Stimulated activated CD4-positive, alpha-beta T cell treated with anti-CD3 and anti-CD28 coated beads, Interleukin-1b, Interleukin-23, amount 100 ng/mL, for 48 hours (primary cell): Measurements from ENCODE around the gene SLC26A4.

Experiments used
- DNase-seq: peaks from one replicate; pipeline ENCODE4 v3.0.0-alpha.2; 2020

The SLC26A4 gene

DNA sequence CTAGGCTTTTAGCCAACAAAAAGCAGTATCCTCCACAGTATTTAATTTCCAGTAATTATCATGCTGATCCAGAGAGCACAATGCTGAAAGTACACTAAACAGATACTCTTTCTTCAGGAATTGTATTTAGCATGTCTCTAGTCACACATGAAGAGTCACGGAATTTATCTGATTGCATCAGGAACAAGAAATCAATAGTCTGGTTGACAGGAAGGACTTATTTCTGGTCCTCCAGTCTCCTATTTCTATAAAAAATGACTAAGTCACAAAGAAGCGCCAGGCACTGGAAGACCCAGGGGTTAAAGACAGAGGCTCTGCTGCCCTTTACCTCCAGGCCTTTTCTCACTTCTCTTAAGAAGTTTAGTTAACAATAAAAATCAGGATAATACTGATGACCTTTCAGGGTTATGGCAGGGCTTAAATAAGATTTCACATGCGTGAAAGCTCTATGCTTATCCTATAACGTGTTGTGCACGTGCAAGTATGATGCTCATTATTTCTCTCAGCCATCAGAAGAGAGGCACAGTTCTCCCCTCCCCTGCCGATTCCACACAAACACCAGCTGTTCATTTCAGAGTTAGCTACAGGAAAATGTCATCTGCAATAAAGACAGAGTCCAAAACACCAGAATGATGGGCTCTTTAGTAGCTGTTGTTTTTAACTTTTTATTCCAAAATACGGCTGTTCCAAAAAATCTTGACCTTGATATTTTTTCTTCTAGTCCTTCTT is 36.9 kb downstream of the SLC26A4 start:
- DNase-seq: no peak

DNA sequence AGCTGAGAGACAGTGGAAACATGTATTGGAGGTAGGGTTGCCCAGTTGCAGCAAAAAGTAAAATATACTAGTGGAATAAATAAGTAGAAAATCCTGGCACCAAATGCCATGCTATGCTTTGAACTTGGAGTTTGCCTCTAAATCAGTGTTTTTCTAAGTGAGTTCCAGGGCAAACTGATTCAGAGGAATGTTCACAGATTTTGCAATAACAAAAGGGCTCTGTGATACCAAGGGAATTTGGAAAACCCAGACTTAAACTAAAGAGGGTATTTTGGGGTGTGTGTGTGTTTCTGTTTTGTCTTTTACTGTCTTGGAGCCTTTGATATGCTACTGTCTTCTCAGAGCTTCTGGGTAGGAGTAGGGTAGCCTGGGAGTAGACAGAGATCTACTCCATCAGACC is 39.9 kb downstream of the SLC26A4 start:
- DNase-seq: no peak

DNA sequence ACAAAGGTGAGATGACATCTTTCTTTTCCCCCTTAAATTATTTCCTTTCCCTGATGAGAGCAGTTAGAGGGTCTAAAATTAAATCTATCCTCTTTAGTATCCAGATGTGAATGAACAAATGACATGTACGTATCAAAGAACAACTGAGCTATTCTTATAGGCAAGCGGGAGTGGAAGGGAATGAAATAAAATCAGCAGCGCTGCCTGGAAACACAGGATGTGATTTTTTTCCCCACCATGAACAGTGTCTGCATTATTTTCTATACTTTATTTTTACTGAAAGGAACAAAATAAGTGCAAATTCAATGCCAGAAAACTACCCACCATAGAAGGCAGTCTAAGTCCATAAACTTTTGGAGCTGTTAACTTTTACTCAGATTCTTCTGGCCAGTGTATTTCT is 40.6 kb downstream of the SLC26A4 start:
- DNase-seq: no peak

DNA sequence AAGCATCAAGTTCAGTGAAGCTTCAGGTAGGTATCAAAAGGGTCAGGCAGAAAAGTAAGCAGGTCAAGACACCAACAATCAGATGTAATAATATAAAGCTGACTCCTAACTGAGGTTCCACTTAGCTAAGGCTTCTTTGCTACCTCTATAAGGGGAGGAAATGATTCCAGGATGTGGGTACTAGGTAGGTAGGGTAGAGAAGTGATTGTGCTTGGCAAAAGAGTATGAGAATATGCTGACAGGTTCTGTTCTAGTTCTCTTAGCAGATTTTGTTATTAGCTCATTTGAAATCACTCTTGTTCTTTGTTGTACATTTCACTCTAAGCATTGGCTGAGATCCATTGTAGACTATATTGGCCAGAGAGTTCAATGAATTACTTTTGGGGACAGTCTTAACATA is 42.6 kb downstream of the SLC26A4 start:
- DNase-seq: no peak

DNA sequence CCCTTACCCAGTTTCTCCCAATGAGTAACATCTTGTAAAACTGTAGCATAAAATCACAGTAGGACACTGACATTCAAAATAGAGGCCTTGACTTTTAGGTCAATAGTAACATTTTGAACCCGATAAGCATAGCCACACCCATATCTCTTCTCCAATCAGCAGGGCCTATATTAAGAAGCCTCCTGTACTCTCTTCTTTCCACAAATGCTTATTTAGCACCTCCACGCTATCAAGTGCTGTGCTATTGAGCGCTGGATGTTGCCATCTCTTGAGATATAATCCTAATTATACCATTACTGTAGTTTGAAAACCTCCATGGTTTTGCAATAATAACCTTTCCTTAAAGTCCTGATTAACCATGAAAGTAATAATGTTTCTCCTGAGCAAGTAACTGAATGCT is 43.2 kb downstream of the SLC26A4 start:
- DNase-seq: no peak

DNA sequence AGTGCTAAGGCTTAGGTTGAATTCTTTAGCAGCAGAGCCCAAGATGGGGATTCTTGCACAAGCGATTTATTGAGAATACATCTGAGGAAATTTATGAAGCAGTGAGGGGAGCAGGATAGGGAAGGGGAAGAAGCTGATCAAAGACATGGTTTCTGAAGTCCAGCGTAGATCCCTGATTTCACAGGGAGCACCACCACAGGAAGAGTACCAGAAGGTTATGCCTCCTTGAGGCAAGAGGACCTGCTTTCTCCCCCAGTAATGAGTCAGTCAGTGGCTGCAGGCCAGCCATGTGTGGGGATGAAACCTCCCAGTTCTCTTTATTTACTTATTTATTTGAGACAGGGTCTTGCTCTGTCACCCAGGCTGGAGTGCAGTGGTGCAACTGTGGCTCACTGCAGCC is 48.3 kb downstream of the SLC26A4 start:
- DNase-seq: no peak

DNA sequence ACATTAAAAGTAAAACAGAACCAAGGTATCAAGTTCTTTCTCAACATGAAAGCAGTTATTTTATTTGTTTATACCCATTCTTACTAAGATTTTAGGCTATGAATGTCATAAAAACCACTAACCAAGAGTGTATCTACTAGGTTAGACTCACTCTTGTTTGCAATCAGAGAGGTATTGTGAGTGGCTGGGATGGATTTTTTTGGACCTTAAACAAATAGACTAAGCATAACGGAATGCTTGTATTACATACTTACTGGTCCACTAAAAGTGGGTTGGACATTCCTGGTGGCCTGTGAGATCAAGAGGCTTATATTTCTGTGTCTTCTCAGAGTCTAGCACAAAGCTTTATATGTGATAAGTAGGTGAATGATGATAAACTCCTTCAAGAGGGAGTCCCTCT is 50.7 kb downstream of the SLC26A4 start:
- DNase-seq: no peak

DNA sequence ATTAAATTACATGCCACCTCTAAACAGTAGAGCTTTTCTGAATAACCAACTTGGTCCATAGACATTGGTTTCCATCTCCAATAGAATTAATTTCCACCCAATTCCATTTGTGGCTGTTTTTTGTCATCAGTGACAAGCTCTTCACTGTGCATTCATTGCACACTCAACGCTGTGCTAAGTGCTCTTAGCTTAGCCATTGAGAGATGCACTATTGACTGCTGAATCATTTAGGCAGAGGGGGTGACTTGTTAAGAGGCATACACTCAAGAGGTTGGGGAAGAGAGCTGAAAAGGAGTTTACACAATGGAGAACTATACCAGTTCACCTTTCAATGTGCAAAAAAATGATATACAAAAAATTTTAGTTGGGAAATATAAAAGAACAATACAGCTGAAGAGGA is 51.4 kb downstream of the SLC26A4 start:
- no peak for DNase-seq

DNA sequence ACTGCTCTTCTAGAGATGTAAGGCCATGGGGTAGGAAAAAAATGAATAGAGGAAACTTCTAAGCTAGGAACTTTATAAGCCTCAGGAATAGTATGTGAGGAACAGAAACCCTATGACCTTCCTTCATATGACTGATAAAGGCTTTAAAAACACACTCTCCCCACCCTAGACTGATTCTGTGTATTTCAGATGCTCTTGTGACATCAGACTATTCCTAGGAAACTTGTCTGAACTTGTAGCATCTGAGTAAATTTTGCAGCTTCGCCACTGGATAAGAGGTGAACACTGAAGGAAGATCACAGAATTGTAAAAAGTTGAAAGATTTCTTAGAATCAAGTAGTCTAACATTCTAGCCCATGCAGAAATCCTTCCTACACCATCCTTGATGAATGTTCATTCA is 52.3 kb downstream of the SLC26A4 start:
- no peak for DNase-seq

DNA sequence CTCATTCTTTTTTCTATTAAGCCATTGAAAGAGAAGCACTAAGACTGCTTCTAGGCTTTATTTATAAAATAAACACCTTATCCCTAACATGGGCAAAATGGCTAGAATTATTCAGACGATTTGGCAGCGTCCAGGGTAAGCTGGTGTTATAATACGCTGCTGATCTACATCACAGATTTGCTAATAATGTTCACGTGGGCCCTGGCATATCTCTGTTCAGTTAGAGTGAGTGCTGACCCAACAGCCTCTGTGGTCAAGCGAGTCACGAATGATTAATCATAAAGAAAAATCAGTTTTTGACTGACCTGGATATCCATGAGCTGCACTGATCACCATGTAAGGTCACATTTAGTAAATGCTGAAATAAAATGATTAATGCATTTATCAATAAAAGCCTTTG is 54.9 kb downstream of the SLC26A4 start:
- DNase-seq: no peak

DNA sequence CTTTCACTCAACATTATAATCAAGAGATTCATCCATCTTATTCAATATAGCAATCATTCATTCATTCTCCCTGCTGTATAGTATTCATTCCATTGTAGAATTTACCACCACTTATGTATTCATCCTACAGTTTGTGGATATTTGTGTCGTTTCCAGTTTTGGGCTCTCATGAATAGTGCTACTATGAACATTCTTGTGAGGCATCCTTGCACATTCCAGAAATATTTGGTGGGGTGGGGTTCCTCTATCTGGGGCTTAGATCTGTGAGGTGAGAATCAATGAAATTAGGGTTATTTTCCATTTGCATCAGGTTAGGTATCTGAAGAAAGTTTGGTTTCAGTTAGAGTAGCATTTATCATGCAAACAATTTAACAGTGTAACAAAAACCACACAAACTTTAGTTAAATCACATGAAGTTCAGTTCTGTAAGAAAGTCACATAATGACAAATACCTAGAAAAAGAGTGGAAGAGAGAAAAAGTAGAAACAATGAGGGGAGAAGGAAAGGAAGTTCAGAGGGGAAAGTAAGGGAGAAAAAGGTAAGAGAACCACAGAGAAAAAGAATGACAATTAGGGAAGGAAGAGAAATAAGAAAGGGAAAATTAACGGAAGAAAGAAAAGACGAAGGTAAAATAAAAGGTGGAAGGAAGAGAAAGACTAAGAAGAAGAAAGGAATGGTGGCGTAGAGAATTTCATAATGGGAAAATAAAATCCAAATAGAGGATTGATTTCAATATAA is 58.0 kb downstream of the SLC26A4 start:
- DNase-seq: no peak

DNA sequence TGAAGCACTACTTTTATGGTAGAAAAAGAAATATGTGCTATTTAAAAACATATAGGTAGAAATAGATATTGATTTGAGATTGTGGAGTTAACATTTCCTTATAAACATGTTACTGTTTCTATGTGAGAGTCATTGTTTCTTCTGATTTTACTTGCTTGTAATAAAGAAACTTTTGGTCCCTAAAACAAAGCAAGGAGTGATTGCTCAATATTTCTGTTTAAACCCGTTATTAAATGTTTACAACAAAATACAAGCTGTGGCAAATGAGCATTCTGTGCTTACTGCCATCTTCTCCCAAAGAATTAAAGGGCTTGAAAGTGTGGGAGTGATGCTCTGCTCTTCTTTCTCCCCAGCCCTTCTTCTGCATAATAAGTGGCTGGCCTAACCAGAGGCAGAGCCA is 60.7 kb downstream of the SLC26A4 start:
- DNase-seq: no peak

DNA sequence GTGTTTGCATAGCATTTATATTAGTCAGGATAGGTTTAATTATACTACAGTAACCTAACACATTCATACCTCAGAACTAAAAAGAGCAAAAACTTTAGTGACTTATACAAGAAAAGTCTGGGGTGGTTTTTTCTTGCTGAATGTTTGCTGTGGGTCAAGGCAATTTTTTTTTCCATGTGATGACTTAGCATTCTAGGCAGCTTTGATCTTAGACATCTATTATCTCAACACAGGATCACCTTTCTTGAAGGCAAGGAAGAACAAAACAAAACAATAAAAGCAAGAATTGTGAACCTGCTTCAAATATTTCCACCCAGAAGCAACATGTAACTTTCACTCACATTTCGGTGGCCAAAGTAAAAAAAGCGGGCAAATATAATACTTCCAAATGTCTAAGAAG is 62.6 kb downstream of the SLC26A4 start:
- no peak for DNase-seq

DNA sequence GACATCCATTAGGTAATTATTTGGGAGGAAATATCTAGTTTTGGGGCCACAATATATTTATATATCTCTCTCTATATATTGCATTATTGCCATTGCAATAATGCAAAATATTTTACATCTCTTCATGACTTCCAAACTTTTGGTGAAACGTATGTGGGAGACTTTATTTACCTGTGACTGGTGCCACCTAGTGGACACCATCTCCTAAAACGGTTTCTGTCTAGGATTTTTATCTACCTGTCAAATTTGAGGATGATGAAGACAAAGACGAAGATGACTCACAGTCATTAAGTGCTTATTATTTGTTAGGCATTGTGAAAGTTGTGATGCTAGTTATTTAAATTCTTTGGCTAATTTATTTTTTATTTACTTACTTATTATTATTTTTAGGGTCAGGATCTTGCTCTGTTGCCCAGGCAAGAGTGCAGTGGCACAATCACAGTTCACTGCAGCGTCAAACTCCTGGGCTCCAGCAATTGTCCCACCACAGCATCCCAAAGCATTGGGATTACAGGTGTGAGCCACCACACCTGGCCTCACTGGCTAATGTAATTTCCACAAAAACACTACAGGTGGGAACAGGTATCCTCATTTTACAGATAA is 64.6 kb downstream of the SLC26A4 start:
- DNase-seq: peak; percentile 38

DNA sequence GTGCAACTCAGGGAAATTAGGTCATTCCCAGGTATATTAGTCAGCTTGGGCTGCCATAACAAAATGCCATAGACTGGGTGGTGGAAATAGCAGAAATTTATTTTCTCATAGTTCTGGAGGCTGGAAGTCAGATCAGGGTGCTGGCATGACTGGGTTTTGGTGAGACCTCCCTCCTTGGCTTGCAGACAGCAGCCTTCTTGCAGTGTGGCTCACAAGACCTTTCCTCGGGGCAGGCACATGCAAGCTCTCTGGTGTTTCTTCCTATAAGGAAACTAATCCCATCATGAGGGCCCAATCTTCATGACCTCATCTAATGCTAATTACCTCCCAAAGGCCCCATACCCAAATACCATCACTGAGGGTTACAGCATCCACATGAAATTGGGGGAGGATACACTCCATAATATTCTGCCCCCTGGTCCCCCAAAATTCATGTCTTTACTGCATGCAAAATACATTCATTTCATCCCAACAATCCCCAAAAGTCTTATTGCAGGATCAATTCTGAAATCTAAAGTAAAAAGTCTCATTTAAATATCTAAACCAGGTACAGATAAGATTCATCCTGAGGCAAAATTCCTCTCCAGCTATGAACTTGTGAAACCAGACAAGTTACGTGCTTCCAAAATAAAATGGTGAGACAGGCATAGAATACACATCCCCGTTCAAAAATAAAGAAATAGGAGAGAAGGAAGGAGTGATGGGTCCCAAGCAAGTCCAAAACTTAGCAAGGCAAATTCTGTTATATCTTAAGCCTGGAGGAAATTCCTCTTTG is 65.9 kb downstream of the SLC26A4 start:
- DNase-seq: no peak

DNA sequence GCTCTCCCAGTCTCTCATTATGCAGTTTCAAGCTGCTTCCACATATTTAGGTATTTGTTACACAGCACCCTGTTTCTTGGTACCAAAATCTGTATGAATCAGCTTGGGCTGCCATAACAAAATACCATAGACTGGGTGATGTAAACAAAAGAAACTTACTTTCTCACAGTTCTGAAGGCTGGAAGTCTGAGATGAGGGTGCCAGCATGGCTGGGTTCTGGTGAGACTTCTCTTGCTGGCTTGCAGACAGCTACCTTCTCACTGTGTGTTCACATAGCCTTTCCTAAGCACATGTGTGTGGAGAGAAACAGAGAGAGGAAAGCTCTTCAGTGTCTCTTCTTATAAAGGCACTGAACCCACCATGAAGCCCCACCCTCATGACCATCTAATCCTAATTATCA is 67.6 kb downstream of the SLC26A4 start:
- DNase-seq: no peak

DNA sequence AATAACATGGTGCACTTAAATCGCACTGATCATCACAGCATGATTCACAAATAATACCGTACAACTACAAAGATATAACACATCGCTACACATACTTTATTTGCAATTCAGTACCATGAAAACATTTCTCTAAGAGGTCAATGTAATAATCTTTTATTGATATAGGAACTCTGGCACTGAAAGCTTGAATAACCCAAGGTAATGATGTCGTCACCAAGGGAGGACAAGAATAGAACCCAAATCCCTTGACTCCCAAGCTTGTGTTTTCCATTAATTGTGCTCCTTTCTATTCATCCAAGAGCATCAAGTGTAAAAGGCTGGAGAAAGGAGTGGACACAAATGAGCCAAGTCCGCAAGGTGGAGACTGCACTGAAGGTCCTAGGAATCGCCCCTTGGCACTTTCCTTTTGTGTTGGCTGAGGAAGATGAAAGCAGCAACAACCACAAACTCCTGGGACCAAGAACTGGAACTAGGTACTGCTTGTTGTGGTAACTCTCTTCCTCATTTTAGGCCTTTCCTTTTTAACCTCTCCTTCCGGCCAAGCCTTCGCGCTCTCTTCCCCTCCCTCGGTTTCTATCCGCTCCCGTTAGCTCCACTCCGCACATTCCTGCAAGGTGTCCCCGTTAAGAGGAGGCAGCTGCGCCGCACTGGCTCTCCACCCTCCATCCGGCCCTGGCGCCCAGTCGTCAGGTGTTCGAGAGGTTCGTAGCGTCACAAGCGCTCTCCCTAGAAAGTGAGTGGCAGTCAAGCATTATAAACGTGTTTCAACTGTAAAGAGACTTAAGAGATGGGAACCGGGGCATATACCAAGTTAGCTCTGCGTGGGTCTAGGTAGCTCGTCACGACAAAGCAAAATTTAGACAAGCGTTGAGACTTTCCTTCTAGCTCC is 82.3 kb downstream of the SLC26A4 start:
- no peak for DNase-seq

DNA sequence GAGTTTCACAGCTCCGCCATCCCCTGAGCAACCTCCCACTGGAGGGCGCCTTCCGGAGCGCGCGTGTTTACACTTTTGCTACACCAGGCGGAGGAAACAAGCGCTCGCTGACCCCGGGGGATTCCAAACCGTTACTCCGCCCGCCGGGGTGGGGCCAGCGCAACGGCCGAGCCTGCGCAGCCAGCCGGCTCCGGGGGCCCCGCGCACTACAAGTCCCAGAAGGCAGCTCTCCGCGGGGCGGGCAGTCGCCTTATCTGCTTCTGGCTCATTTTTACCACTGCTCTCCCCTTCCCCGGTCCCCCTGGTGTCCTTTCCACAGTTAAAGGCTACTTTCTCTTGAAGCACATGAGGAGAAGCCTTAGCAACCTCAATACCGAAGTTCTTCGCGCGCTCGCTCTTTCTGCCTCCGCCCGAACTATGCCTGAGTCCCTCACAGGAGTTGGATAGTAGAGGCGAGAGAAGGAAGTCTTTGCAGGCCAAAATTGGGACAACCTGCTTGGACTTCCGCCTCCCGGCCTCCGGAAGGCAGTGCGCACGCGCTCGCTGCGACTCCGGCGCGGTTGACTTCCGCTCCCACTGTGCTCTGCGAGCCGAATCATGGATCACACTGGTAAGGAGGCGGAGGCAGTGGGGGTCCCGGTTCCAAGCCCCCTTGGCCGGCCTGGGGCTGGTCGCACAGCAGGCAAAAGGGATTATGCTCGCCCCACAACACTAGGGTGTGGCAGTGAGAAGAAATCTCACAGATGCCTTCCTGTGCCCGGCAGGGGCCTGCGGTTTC is 83.1 kb downstream of the SLC26A4 start, which contains the start of gene CBLL1:
Gene CBLL1 (plus strand): TSS at position 576 of the 778 bp plus-strand sequence. CDS start 22 bp downstream, at position 598.
- DNase-seq: peak; percentile 97

DNA sequence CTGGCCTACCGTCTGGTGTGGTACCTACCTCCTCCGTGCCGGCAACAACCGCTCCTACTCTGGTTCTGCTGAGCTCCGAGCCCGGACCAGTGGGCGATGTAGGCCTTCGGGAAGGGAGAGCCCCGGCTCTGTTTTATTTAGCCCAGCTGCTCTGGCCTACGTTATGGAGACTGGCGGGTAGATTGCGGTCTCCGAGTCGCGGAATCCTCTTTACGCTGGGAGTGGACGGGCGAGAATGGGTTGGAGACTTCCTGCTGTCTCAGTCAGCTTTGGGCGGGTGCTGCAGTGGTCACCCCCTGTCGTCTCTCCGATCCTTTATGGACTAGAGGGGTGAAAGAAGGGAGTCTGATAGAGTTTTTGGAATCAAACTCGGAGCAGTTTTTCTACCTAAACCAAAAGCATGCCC is 83.7 kb downstream of the SLC26A4 start:
- DNase-seq: no peak

DNA sequence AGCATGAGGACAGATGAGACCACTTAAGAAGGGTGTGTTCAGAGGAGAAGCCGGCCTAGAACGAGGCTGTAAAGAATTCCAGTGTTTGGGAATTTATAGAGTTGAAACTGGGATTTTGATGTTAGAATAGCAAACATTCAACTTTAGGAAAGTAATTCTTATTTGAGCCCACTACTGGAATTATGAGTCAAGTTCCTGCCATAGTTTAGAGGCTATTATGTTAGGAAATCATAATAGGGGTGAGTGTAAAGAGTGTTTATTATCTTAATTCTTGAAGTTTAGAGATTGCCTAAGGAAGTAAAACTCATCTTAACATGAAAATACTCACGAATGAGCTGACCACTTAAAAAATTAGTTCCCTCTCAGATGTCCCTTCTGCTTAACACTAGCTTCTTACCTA is 85.4 kb downstream of the SLC26A4 start:
- no peak for DNase-seq

DNA sequence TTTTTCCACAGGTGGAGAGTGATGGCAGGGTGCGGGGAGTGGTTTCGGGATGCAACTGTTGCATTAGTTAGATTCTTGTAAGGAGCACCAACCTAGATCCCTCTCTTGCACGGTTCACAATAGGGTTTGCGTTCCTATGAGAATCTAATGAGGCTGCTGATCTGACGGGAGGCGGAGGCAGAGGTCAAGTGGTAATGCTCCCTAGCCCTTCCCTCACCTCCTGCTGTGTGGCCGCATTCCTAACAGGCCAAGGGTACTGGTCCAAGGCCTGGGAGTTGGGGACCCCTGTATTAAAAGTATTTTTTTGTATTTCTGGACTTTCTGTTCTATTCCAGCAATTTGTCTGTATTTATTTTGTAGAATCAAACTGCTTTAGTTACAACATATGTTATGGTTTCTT is 90.5 kb downstream of the SLC26A4 start:
- DNase-seq: no peak

DNA sequence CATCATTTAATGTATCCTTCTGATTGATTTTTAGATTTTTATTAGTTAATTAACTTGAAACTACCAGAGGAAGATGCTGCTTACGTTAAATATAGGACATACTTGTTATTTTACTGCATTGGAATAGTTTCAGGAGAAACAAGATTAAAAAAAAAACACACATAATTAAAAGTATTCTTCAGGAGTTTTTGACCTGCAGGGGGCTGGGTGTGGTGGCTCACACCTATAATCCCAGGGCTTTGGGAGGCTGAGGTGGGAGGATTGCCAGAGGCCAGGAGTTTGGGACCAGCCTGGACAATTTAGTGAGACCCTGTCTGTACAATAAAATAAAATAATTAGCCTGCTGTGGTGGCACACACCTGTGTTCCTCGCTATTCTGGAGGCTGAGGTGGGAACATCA is 94.0 kb downstream of the SLC26A4 start:
- no peak for DNase-seq
